Activated CD4-positive, alpha-beta T cell treated with anti-CD3 and anti-CD28 coated beads, Interleukin-2, amount 50 U/mL, for 1 hour (primary cell): Measurements from ENCODE around the gene ACO1.

Experiments
- DNase-seq: peaks from one replicate; pipeline ENCODE4 v3.0.0-alpha.2; 2020

ACO1 gene

GRCh38 chr9:32424616-32425015, 40.2 kb downstream of the ACO1 start:
- no peak for DNase-seq

GRCh38 chr9:32426278-32426939, 42.0 kb downstream of the ACO1 start:
- no peak for DNase-seq

GRCh38 chr9:32427111-32427873, 42.8 kb downstream of the ACO1 start:
- no peak for DNase-seq

GRCh38 chr9:32430720-32431119, 46.3 kb downstream of the ACO1 start:
- DNase-seq: no peak

GRCh38 chr9:32431196-32431595, 46.8 kb downstream of the ACO1 start:
- no peak for DNase-seq

GRCh38 chr9:32431940-32432555, 47.6 kb downstream of the ACO1 start:
- peak; percentile 31 for DNase-seq

GRCh38 chr9:32434892-32435291, 50.4 kb downstream of the ACO1 start:
- no peak for DNase-seq

GRCh38 chr9:32441678-32442077, 57.2 kb downstream of the ACO1 start:
- no peak for DNase-seq

GRCh38 chr9:32442433-32442832, 58.0 kb downstream of the ACO1 start:
- DNase-seq: no peak

GRCh38 chr9:32449969-32450368, 65.5 kb downstream of the ACO1 start:
- no peak for DNase-seq

GRCh38 chr9:32454280-32454679, 69.8 kb downstream of the ACO1 start:
- no peak for DNase-seq

GRCh38 chr9:32455738-32456137, 71.3 kb downstream of the ACO1 start:
- DNase-seq: no peak

- no peak for DNase-seq
These were observed 72.1 kb downstream of the ACO1 start for GRCh38 chr9:32456564-32456963.

- no peak for DNase-seq
These were observed 79.3 kb downstream of the ACO1 start for GRCh38 chr9:32463500-32464293.

- DNase-seq: no peak
These were observed 84.3 kb downstream of the ACO1 start for GRCh38 chr9:32468740-32469139.

GRCh38 chr9:32472344-32472743, 87.9 kb downstream of the ACO1 start:
- no peak for DNase-seq

- no peak for DNase-seq
These were observed 98.9 kb downstream of the ACO1 start for GRCh38 chr9:32483343-32483742.

GRCh38 chr9:32486839-32487562, 102.6 kb downstream of the ACO1 start:
- no peak for DNase-seq

- no peak for DNase-seq
These were observed 103.5 kb downstream of the ACO1 start for GRCh38 chr9:32487981-32488380.

- no peak for DNase-seq
These were observed 106.2 kb downstream of the ACO1 start for GRCh38 chr9:32490601-32491000.

GRCh38 chr9:32497921-32498320, 113.5 kb downstream of the ACO1 start:
- no peak for DNase-seq

- DNase-seq: no peak
These were observed 116.3 kb downstream of the ACO1 start for GRCh38 chr9:32500768-32501167.

GRCh38 chr9:32501868-32502267, 117.4 kb downstream of the ACO1 start:
- DNase-seq: no peak
